Fibroblast of lung (primary cell): ENCODE measurements around the gene TMEM191C.
"Not testable (repeated sequence)": the region's sequence is repeated elsewhere in the genome, so short reads cannot be mapped to it uniquely, and the experiment has no call there.

ENCODE experiments used
- CTCF ChIP-seq, 2 donors: IDR thresholded peaks in 1 of 2; conservative IDR thresholded peaks in 1 of 2; 1 replicate in 1 of 2; 2 replicates in 1 of 2; pipeline ENCODE4 v1.5.1; 2011 to 2012; ENCODE audit warnings: low read length in 2 of 2, control low read depth in 1 of 2, inconsistent platforms in 1 of 2, low read depth in 1 of 2, mild to moderate bottlenecking in 1 of 2
- EZH2 ChIP-seq: IDR thresholded peaks from 2 replicates; pipeline ENCODE4 v1.5.1; 2012; ENCODE audit warnings: low read length, control low read depth, mild to moderate bottlenecking; ENCODE audit errors: missing control alignments

- TF ChIP-seq CTCF (conservative IDR thresholded peaks at IDR 0.05 in 1 of 2, IDR thresholded peaks at IDR 0.05 in 1 of 2; ENCODE audit: low read depth in 1 of 2, low read length in 2 of 2); EZH2: not testable (repeated sequence)
Measured at GRCh38 chr22:21484039-21484438, 16.9 kb downstream of the TMEM191C start.
